Peyer's patch (tissue), 4 donors: Measurements from ENCODE around the gene BLCAP. TPM values are rescaled to one million over a fixed set of nuclear protein-coding genes. Genes with fewer than 3 reads are reported as not detected.
"Not testable (repeated sequence)": the region's sequence is repeated elsewhere in the genome, so short reads cannot be mapped to it uniquely, and the experiment has no call there.

Experiments
- DNase-seq, 3 donors: peaks; one replicate each; pipeline ENCODE4 v3.0.0-alpha.2; 2017 to 2019
- H3K27ac ChIP-seq, 4 donors: fragments of 200-600 bp; sonication (generic); one replicate each; pipeline ENCODE4 v1.5.1; 2016 to 2019
- H3K27me3 ChIP-seq, 2 donors: fragments of 200-600 bp; sonication (generic); one replicate each; pipeline ENCODE4 v1.5.1; 2019
- H3K36me3 ChIP-seq, 3 donors: fragments of 200-600 bp; sonication (generic); one replicate each; pipeline ENCODE4 v1.5.1; 2016 to 2019
- H3K4me1 ChIP-seq, 4 donors: fragments of 200-600 bp; sonication (generic); one replicate each; pipeline ENCODE4 v1.5.1; 2016 to 2019
- H3K4me3 ChIP-seq, 4 donors: fragments of 200-600 bp; sonication (generic); 1 replicate in 3 of 4; 2 replicates in 1 of 4; pipeline ENCODE4 v1.5.1; 2016 to 2019; ENCODE audit warnings: mild to moderate bottlenecking in 1 of 4
- H3K9me3 ChIP-seq, 4 donors: fragments of 200-600 bp; sonication (generic); one replicate each; pipeline ENCODE4 v1.5.1; 2016 to 2019; ENCODE audit warnings: mild to moderate bottlenecking in 1 of 4
- POLR2A ChIP-seq, 2 donors: fragments of 450-650 bp; IDR thresholded peaks; one replicate each; pipeline ENCODE4 v1.5.1; 2017; ENCODE audit warnings: antibody characterized with exemption in 2 of 2, mild to moderate bottlenecking in 2 of 2, moderate library complexity in 2 of 2
- total RNA-seq, 4 donors: library from RNA; depleted of rRNA; stranded (reverse); fragments of >200 nt; gene quantifications; one replicate each; pipeline ENCODE4 v1.1.0, GENCODE V29; 2016
- TF ChIP-seq, protein P1 (sequence below), 6 experiments: fragments of 450-650 bp in 4 of 6; fragments of 200-600 bp in 2 of 6; sonication (generic) in 1 of 6; IDR thresholded peaks; one replicate each; pipeline ENCODE4 v1.5.1; 2017 to 2019; ENCODE audit warnings: antibody characterized with exemption in 6 of 6, mild to moderate bottlenecking in 3 of 6, moderate library complexity in 1 of 6

Gene BLCAP
- total RNA-seq, 4 donors from 2014 or later = 44.6 to 129 (median 118) TPM

DNA sequence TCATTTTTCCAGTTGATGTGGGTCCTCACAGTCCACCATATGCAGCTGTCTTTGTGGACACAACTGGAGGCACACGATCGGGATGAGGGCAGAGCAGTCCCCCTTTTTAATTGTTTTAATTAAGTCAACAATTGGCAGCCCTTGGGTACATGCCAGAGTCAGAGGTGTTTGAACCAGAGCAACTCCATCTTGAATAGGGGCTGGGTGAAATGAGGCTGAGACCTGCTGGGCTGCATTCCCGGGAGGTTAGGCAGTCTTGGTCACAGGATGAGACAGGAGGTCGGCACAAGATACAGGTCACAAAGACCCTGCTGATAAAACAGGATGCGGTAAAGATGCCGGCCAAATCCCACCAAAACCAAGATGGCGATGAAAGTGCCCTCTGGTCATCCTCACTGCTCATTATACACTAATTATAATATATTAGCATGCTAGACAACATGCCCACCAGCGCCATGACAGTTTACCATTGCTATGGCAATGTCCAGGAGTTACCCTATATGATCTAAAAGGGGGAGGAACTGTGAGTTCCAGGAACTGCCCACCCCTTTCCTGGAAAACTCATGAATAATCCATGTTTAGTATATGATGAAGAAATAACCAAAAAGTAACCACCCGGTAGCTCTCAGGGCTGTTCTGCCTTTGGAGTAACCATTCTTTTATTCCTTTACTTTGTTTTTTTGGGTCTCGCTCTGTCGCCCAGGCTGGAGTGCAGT is 31.8 kb upstream of the BLCAP start:
- no peak for TF ChIP-seq POLR2A (IDR thresholded peaks at IDR 0.05)
- TF ChIP-seq, protein P1, sequence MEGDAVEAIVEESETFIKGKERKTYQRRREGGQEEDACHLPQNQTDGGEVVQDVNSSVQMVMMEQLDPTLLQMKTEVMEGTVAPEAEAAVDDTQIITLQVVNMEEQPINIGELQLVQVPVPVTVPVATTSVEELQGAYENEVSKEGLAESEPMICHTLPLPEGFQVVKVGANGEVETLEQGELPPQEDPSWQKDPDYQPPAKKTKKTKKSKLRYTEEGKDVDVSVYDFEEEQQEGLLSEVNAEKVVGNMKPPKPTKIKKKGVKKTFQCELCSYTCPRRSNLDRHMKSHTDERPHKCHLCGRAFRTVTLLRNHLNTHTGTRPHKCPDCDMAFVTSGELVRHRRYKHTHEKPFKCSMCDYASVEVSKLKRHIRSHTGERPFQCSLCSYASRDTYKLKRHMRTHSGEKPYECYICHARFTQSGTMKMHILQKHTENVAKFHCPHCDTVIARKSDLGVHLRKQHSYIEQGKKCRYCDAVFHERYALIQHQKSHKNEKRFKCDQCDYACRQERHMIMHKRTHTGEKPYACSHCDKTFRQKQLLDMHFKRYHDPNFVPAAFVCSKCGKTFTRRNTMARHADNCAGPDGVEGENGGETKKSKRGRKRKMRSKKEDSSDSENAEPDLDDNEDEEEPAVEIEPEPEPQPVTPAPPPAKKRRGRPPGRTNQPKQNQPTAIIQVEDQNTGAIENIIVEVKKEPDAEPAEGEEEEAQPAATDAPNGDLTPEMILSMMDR (IDR thresholded peaks at IDR 0.05) = no peak
- H3K27ac ChIP-seq = no peak overlapping the region
- peaks cover 0 to 9% (median 0%) of the 10 kb centered on the region in 4 donors for H3K4me1 ChIP-seq
- DNase-seq = peak in 1 of 3 donors; percentile 4
- no peak overlapping the region for H3K4me3 ChIP-seq
- H3K36me3 ChIP-seq = no peaks in the 10 kb centered on the region
- no peaks in the 10 kb centered on the region for H3K9me3 ChIP-seq
- peaks cover 0 to under 1% of the 10 kb centered on the region in 2 donors for H3K27me3 ChIP-seq

DNA sequence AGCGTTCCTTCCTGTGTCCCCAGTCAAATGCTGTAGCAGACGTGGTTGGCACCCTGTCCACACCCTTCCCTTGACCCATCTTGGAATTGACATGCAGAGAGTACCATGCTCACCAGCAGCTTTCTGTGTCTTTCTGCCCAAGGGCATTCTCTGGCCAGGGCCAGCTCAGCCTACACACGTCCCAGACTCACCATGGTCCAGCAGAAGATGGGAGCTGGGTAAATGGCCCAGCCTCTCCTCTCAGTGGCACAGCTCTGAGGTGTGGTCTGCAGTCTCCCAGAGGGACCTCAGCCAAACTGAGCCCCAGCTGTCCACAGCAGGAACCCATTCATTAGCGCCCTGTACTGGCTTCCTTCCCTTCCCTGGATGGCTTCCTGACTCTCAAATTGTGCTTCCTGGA is 31.1 kb upstream of the BLCAP start:
- TF ChIP-seq, protein P1 (IDR thresholded peaks at IDR 0.05) = no peak
- no peak for TF ChIP-seq POLR2A (IDR thresholded peaks at IDR 0.05)
- no peaks in the 10 kb centered on the region for H3K27me3 ChIP-seq
- no peak overlapping the region for H3K27ac ChIP-seq
- H3K36me3 ChIP-seq = no peaks in the 10 kb centered on the region
- H3K4me3 ChIP-seq = no peak overlapping the region
- peak in 1 of 3 donors; percentile 17 for DNase-seq
- no peaks in the 10 kb centered on the region for H3K9me3 ChIP-seq
- peaks cover 0 to 4% (median 0%) of the 10 kb centered on the region in 4 donors for H3K4me1 ChIP-seq

DNA sequence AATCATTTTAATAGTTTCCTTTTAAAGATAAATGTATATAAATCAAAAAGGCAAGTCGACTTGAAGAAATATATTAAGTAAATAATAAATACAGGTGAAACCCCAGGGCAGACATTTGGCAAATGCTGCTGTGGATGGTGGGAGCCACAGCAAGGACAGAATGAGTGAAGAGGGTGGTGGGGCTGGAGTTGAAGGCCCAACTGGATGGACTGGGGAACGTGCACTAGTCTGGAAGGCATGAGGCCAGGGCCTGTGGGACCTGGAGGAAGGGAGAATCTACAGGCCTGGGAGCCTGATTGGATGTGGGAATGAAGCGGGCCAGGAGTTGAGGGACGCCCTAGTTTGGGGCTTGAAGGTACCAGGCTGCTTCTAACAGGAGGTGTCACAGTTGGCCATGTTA is 30.6 kb upstream of the BLCAP start:
- no peak overlapping the region for H3K4me3 ChIP-seq
- H3K9me3 ChIP-seq = no peaks in the 10 kb centered on the region
- H3K4me1 ChIP-seq = peaks cover 0 to 4% (median 0%) of the 10 kb centered on the region in 4 donors
- H3K36me3 ChIP-seq = no peaks in the 10 kb centered on the region
- H3K27me3 ChIP-seq = no peaks in the 10 kb centered on the region
- TF ChIP-seq, protein P1 (IDR thresholded peaks at IDR 0.05) = no peak
- TF ChIP-seq POLR2A (IDR thresholded peaks at IDR 0.05) = no peak
- H3K27ac ChIP-seq = no peak overlapping the region
- peak in 1 of 3 donors; percentile 8 for DNase-seq

DNA sequence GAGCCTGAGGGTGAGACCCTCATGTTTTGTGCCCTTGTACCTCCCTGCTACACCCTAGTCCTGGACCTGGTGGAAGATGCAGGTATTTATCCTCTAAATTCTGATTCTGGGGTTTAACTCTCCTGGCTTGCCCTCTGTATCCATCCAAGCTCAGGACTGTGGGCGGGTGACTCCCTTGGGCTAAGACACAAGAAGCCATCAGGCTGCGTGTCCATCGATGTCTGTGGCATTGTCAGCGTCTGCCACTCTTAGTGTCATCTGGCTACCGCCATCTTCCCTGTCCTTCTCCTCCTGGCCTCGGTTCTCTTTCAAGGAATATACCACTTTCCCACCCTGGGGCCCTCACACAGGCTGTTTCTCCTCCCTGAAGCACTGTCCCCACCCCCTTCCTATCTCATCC is 28.9 kb upstream of the BLCAP start:
- Histone ChIP-seq H3K27me3 (no peaks in the 10 kb centered on the region), H3K4me3 (no peak overlapping the region), H3K27ac (no peak overlapping the region), H3K9me3 (no peaks in the 10 kb centered on the region), H3K4me1 (peaks cover 0 to 4% (median 0%) of the 10 kb centered on the region in 4 donors), H3K36me3 (no peaks in the 10 kb centered on the region)
- peak in 1 of 3 donors; percentile 23 for DNase-seq
- TF ChIP-seq POLR2A (IDR thresholded peaks at IDR 0.05) = no peak
- TF ChIP-seq, protein P1 (IDR thresholded peaks at IDR 0.05) = no peak

DNA sequence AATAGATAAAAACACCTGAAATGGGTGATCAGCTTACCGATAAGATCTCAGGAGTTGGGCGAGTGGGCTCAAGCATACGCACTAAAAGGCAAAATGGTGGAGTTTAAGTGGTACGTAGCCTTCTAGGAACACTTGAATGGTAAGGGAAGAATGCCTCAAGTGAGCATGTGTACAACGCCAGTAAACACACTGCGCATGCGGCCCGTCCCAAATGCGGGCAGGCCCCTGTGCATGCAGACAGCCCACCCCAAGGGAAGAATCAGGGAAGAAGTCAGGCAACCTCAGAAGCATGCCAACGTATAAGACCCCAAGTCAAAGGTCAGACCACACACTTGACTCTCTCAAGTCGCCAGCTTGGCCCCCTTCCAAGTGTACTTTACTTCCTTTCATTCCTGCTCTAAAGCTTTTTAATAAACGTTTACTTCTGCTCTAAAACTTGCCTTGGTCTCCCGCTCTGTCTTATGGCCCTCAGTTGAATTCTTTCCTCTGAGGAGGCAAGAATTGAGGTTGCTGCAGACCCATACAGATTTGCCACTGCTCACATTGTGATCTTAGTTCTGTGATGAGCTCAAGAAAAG is 27.1 kb upstream of the BLCAP start:
- H3K9me3 ChIP-seq, H3K36me3 ChIP-seq, H3K27me3 ChIP-seq, H3K4me1 ChIP-seq, H3K4me3 ChIP-seq, H3K27ac ChIP-seq: not testable (repeated sequence)
- DNase-seq = peak in 1 of 3 donors; percentile 21

DNA sequence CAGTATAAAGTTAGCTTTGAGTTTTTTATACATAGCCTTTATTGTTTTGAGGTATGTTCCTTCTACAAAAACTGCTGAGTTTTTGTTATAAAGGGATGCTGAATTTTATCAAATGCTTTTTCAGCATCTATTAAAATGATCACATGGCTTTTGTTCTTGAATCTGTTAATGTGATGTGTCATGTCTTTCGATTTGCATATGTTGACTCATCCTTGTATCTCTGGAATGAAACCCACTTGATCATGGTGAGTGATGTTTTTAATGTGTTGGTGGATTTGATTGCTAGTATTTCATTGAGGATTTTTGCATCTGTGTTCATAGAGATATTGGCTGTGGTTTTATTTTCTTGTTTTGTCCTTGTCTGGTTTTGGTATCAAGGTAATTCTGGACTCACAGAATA is 24.7 kb upstream of the BLCAP start:
- TF ChIP-seq POLR2A (IDR thresholded peaks at IDR 0.05) = no peak
- TF ChIP-seq, protein P1 (IDR thresholded peaks at IDR 0.05) = no peak
- H3K4me1 ChIP-seq = peaks cover 0 to 4% (median 0%) of the 10 kb centered on the region in 4 donors
- no peaks in the 10 kb centered on the region for H3K27me3 ChIP-seq
- no peak for DNase-seq
- H3K36me3 ChIP-seq = no peaks in the 10 kb centered on the region
- no peak overlapping the region for H3K4me3 ChIP-seq
- H3K9me3 ChIP-seq = no peaks in the 10 kb centered on the region
- no peak overlapping the region for H3K27ac ChIP-seq

DNA sequence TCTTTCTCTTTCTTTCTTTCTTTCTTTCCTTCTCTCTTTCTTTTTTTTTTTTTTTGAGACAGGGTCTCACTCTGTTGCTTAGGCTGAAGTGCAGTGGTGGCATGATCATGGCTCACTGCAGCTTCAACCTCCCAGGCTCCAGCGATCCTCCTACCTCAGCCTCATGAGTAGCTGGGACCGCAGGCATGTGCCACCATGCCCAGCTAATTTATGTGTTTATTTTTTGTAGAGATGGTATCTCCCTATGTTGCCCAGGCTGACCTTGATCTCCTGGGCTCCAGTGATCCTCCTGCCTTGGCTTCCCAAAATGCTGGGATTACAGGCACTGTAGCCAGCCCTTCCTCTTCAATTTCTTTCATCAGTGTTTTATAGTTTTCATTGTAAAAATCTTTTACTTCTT is 24.0 kb upstream of the BLCAP start:
- not testable (repeated sequence) for DNase-seq, H3K9me3 ChIP-seq, H3K27me3 ChIP-seq, H3K4me1 ChIP-seq, H3K27ac ChIP-seq, H3K36me3 ChIP-seq, H3K4me3 ChIP-seq

DNA sequence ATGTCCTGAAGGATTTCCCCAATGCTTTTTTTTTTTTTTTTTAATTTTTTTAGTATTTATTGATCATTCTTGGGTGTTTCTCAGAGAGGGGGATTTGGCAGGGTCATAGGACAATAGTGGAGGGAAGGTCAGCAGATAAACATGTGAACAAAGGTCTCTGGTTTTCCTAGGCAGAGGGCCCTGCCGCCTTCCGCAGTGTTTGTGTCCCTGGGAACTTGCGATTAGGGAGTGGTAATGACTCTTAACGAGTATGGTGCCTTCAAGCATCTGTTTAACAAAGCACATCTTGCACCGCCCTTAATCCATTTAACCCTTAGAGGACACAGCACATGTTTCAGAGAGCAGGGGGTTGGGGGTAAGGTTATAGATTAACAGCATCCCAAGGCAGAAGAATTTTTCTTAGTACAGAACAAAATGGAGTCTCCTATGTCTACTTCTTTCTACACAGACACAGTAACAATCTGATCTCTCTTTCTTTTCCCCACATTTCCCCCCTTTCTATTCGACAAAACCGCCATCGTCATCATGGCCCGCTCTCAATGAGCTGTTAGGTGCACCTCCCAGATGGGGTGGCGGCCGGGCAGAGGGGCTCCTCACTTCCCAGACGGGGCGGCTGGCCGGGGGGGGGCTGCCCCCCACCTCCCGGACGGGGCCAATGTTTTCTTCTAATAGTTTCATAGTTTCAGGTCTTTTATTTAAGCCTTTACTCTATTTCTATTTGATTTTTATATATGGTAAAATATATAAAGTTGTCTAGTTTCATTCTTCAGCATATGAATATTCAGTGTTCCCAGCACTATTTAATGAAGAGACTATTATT is 22.6 kb upstream of the BLCAP start:
- not testable (repeated sequence) for H3K36me3 ChIP-seq, H3K27ac ChIP-seq, H3K4me3 ChIP-seq, H3K4me1 ChIP-seq, H3K27me3 ChIP-seq, H3K9me3 ChIP-seq
- DNase-seq = peak in 1 of 3 donors; percentile 36
